Calu3 (cell line): ENCODE measurements around the gene MSANTD3. TPM values are rescaled to one million over a fixed set of nuclear protein-coding genes. Genes with fewer than 3 reads are reported as not detected.

ENCODE experiments used
- BruUV-seq: library from RNA; stranded (reverse); fragments of 400-500 nt; replicated peaks from 2 replicates; lab custom pipeline; 2021; lab: Mats Ljungman, UMichigan
- CTCF ChIA-PET: fragments of 300-600 bp; sonication (Branson Sonifier 250); formaldehyde crosslinking; loops from one replicate; lab custom pipeline; 2022; ENCODE audit warnings: antibody characterized with exemption; lab: Charles Lee
- DNase-seq: peaks from one replicate; pipeline ENCODE4 v3.0.0; 2022
- H3K27ac Mint-ChIP-seq: one replicate; pipeline ENCODE4 v1.8.0; 2022; ENCODE audit warnings: mixed read lengths; ENCODE audit not compliant: unreplicated experiment
- H3K27me3 Mint-ChIP-seq: one replicate; pipeline ENCODE4 v1.8.0; 2022; ENCODE audit warnings: mixed read lengths; ENCODE audit not compliant: unreplicated experiment
- H3K36me3 Mint-ChIP-seq: one replicate; pipeline ENCODE4 v1.8.0; 2022; ENCODE audit warnings: mild to moderate bottlenecking, moderate library complexity, mixed read lengths; ENCODE audit not compliant: insufficient read depth, unreplicated experiment
- H3K4me1 Mint-ChIP-seq: one replicate; pipeline ENCODE4 v1.8.0; 2022; ENCODE audit warnings: mild to moderate bottlenecking, low read depth, mixed read lengths; ENCODE audit not compliant: unreplicated experiment
- H3K4me3 Mint-ChIP-seq: one replicate; pipeline ENCODE4 v1.8.0; 2022; ENCODE audit warnings: mild to moderate bottlenecking, low read depth, moderate library complexity, mixed read lengths; ENCODE audit not compliant: unreplicated experiment
- H3K9me3 Mint-ChIP-seq: one replicate; pipeline ENCODE4 v1.8.0; 2022; ENCODE audit warnings: low read depth, mixed read lengths; ENCODE audit not compliant: unreplicated experiment
- intact Hi-C: fragments of 100-400 bp; cut with micrococcal nuclease; formaldehyde crosslinking; loops from one replicate; pipeline ENCODE4 v1.10.0; 2022; ENCODE audit not compliant: unreplicated experiment
- total RNA-seq: library from RNA; stranded (reverse); gene quantifications from 2 replicates; pipeline ENCODE4 v1.2.3, GENCODE V29; 2022
- TF ChIP-seq, protein P1 (sequence below): fragments of 200-600 bp; IDR thresholded peaks from one replicate; pipeline ENCODE4 v1.8.0; 2022; ENCODE audit warnings: antibody characterized with exemption; ENCODE audit not compliant: unreplicated experiment

MSANTD3 gene
- total RNA-seq, 1 experiment from 2014 or later = 23.5 TPM

GRCh38 chr9:100406962-100407361 is 20.0 kb upstream of the MSANTD3 start:
- intact Hi-C loops = no loop called here
- H3K4me3 Mint-ChIP-seq = no peak overlapping the region
- no TSS peak for BruUV-seq
- H3K4me1 Mint-ChIP-seq = no peaks in the 10 kb centered on the region
- H3K27me3 Mint-ChIP-seq = no peaks in the 10 kb centered on the region
- H3K36me3 Mint-ChIP-seq = peaks cover 7% of the 10 kb centered on the region
- peaks cover 4% of the 10 kb centered on the region for H3K9me3 Mint-ChIP-seq
- CTCF ChIA-PET = interaction anchor here (0.6 to 0.7 kb wide), 3 partner anchors 188 to 842 kb away, joined by 4 to 7 read pairs (median 4); no protein-coding TSS in a partner anchor
- TF ChIP-seq, protein P1, sequence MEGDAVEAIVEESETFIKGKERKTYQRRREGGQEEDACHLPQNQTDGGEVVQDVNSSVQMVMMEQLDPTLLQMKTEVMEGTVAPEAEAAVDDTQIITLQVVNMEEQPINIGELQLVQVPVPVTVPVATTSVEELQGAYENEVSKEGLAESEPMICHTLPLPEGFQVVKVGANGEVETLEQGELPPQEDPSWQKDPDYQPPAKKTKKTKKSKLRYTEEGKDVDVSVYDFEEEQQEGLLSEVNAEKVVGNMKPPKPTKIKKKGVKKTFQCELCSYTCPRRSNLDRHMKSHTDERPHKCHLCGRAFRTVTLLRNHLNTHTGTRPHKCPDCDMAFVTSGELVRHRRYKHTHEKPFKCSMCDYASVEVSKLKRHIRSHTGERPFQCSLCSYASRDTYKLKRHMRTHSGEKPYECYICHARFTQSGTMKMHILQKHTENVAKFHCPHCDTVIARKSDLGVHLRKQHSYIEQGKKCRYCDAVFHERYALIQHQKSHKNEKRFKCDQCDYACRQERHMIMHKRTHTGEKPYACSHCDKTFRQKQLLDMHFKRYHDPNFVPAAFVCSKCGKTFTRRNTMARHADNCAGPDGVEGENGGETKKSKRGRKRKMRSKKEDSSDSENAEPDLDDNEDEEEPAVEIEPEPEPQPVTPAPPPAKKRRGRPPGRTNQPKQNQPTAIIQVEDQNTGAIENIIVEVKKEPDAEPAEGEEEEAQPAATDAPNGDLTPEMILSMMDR = no peak
- H3K27ac Mint-ChIP-seq = no peak overlapping the region
- DNase-seq = no peak

- H3K9me3 Mint-ChIP-seq = peaks cover 4% of the 10 kb centered on the region
- no peak for DNase-seq
- H3K36me3 Mint-ChIP-seq = peaks cover 7% of the 10 kb centered on the region
- BruUV-seq = no TSS peak
- no peaks in the 10 kb centered on the region for H3K27me3 Mint-ChIP-seq
- CTCF ChIA-PET = no interaction called here
- H3K4me3 Mint-ChIP-seq = no peak overlapping the region
- TF ChIP-seq, protein P1 = no peak
- no peak overlapping the region for H3K27ac Mint-ChIP-seq
- intact Hi-C loops = no loop called here
- H3K4me1 Mint-ChIP-seq = no peaks in the 10 kb centered on the region
These were observed 18.3 kb upstream of the MSANTD3 start for GRCh38 chr9:100408546-100409175.

GRCh38 chr9:100409176-100409556 is 17.8 kb upstream of the MSANTD3 start:
- Mint-ChIP-seq H3K27ac (no peak overlapping the region), H3K36me3 (peaks cover 7% of the 10 kb centered on the region), H3K4me1 (no peaks in the 10 kb centered on the region), H3K27me3 (no peaks in the 10 kb centered on the region), H3K4me3 (no peak overlapping the region), H3K9me3 (peaks cover 4% of the 10 kb centered on the region)
- CTCF ChIA-PET = no interaction called here
- no peak for DNase-seq
- BruUV-seq = no TSS peak
- TF ChIP-seq, protein P1 = no peak
- intact Hi-C loops = no loop called here

- no peaks in the 10 kb centered on the region for H3K27me3 Mint-ChIP-seq
- intact Hi-C loops = loop anchor here (5.0 kb wide), 1 partner anchor 59 kb away; the partner anchor contains the start of gene TEX10
- CTCF ChIA-PET = interaction anchor here (0.6 to 0.9 kb wide), 4 partner anchors 10 to 692 kb away, joined by 3 to 4 read pairs (median 3); no protein-coding TSS in a partner anchor
These were observed 15.3 kb upstream of the MSANTD3 start for GRCh38 chr9:100411472-100412283.

More at GRCh38 chr9:100411472-100412283, 15.3 kb upstream of the MSANTD3 start:
- TF ChIP-seq, protein P1 = no peak
- Mint-ChIP-seq H3K4me1 (no peaks in the 10 kb centered on the region), H3K27ac (peak overlapping the region; percentile 36), H3K36me3 (peaks cover 7% of the 10 kb centered on the region), H3K4me3 (peak overlapping the region; percentile 62), H3K9me3 (peaks cover 4% of the 10 kb centered on the region)
- peak; percentile 78 for DNase-seq
- no TSS peak for BruUV-seq
